ENCODE measurements around the gene MLLT10.

MLLT10 gene

GRCh38 chr10:21521751-21522533, 12.1 kb upstream of the MLLT10 start (continued):
- no peak for TF ChIP-seq TSHZ2 (CRISPR knock-in tag; IDR thresholded peaks at IDR 0.05)
- TF ChIP-seq PPARA (CRISPR knock-in tag; IDR thresholded peaks at IDR 0.05; ENCODE audit: borderline replicate concordance) = no peak
- TF ChIP-seq ZC3H10 (CRISPR knock-in tag; IDR thresholded peaks at IDR 0.05) = no peak
- TF ChIP-seq ZNF8 (CRISPR knock-in tag; IDR thresholded peaks at IDR 0.05) = no peak
- TF ChIP-seq, protein P1, sequence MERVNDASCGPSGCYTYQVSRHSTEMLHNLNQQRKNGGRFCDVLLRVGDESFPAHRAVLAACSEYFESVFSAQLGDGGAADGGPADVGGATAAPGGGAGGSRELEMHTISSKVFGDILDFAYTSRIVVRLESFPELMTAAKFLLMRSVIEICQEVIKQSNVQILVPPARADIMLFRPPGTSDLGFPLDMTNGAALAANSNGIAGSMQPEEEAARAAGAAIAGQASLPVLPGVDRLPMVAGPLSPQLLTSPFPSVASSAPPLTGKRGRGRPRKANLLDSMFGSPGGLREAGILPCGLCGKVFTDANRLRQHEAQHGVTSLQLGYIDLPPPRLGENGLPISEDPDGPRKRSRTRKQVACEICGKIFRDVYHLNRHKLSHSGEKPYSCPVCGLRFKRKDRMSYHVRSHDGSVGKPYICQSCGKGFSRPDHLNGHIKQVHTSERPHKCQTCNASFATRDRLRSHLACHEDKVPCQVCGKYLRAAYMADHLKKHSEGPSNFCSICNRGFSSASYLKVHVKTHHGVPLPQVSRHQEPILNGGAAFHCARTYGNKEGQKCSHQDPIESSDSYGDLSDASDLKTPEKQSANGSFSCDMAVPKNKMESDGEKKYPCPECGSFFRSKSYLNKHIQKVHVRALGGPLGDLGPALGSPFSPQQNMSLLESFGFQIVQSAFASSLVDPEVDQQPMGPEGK (CRISPR knock-in tag; IDR thresholded peaks at IDR 0.05; ENCODE audit: borderline replicate concordance) = no peak
- no peak for TF ChIP-seq ZFP30 (CRISPR knock-in tag; IDR thresholded peaks at IDR 0.05)

- TF ChIP-seq ESRRG (CRISPR knock-in tag; IDR thresholded peaks at IDR 0.05) (no peak), ZFP30 (CRISPR knock-in tag; IDR thresholded peaks at IDR 0.05) (no peak), ZNF565 (CRISPR knock-in tag; conservative IDR thresholded peaks at IDR 0.05; ENCODE audit: low read depth) (no peak), ISL1 (CRISPR knock-in tag; IDR thresholded peaks at IDR 0.05) (no peak), TOX (CRISPR knock-in tag; IDR thresholded peaks at IDR 0.05; ENCODE audit: borderline replicate concordance) (no peak), TCF4 (CRISPR knock-in tag; IDR thresholded peaks at IDR 0.05; ENCODE audit: borderline replicate concordance) (no peak), PPARA (CRISPR knock-in tag; IDR thresholded peaks at IDR 0.05; ENCODE audit: borderline replicate concordance) (no peak), GLIS3 (CRISPR knock-in tag; IDR thresholded peaks at IDR 0.05) (no peak), SNAI2 (CRISPR knock-in tag; IDR thresholded peaks at IDR 0.05) (no peak), ZNF70 (CRISPR knock-in tag; IDR thresholded peaks at IDR 0.05) (no peak), ZFP3 (CRISPR knock-in tag; IDR thresholded peaks at IDR 0.05) (no peak), OSR1 (CRISPR knock-in tag; IDR thresholded peaks at IDR 0.05) (no peak), ZC3H10 (CRISPR knock-in tag; IDR thresholded peaks at IDR 0.05) (no peak), CSDC2 (CRISPR knock-in tag; IDR thresholded peaks at IDR 0.05) (no peak), BACH2 (CRISPR knock-in tag; IDR thresholded peaks at IDR 0.05; ENCODE audit: borderline replicate concordance) (no peak)
- ATAC-seq = no peak
These were observed 11.2 kb upstream of the MLLT10 start for GRCh38 chr10:21522631-21523406.

DNA sequence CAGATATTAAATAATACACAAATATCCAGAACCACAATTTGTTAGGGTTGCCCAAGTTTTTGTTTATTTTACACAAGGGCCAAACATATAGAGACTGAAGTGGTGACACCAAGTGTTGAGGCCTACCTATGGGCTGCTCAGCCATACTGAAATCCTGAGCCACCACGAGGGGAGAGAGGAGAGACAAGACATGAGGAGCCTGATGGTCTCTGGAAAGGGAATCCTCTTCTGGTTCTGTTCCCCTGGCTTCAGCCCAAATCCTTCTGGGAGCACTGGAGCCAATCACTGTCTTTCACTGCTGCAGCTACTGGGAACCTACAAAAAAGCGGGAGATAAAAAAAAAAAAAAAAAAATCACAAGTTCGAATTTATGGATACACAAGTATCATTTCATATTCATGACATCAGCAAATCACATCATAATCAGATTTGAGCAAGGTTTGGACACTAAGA, 10.4 kb upstream of the MLLT10 start:
- no peak for ATAC-seq
- TF ChIP-seq POU6F1 (CRISPR knock-in tag; IDR thresholded peaks at IDR 0.05; ENCODE audit: borderline replicate concordance, low read depth) (no peak), OSR1 (CRISPR knock-in tag; IDR thresholded peaks at IDR 0.05) (no peak), ZC3H10 (CRISPR knock-in tag; IDR thresholded peaks at IDR 0.05) (no peak), CSDC2 (CRISPR knock-in tag; IDR thresholded peaks at IDR 0.05) (0 out of 2 replicates have a peak, but pooled peaks have one; percentile 21), CSRNP3 (CRISPR knock-in tag; IDR thresholded peaks at IDR 0.05) (no peak), TSHZ2 (CRISPR knock-in tag; IDR thresholded peaks at IDR 0.05) (no peak), ZFP30 (CRISPR knock-in tag; IDR thresholded peaks at IDR 0.05) (no peak)
